HG03558 (cell line): ENCODE data around the gene BCAS3.

Experiments used
- ATAC-seq: cut with Tn5 transposase; IDR thresholded peaks from one replicate; pipeline ENCODE4 v1.9.1; 2021; ENCODE audit warnings: moderate number of reproducible peaks; ENCODE audit not compliant: unreplicated experiment; ENCODE audit errors: extremely low read depth

The BCAS3 gene

DNA sequence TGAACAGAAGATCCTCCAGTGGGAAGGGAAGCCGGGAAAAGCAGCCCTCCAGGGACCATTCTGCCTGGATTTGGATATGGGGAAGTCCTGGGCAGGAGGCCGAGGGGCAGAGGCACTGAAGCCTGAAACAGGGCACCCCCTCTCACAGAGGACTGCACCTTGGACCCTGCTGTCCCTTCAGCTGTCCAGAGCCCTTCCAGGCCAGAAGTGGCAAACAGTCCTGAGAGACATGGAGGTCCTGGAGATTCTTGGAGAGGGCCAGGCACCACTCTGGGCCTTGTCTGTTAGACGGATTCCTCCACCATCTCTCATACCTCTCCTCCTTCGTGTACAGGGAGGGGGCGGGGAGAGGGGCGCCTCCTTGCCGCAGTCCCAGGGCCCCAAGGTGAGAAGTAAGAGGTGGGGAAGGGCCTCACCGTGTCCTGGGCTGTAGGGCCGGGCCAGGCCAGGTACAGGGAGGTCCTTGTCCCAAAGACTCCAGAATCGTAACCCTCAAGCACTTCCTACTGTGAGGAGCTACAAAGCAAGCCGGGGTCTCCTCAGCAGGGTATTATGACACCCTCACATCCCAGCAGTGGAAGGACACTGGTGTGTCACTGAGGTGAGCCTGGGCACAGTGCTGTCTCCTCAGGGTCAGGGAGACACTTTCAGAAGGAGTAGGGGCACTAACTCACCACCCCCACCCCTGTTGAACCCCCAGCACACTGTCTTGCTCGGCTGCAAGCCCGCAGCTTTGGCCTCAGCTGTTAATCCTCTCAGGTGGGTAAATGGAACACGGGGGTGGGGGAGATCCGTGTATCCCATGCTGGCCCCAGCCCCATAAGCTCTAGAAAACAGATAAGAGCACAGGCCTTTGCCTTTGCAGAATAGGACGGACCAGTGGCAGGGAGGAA, 705.4 kb downstream of the BCAS3 start:
- ATAC-seq = no peak

GRCh38 chr17:61383689-61384201, 706.1 kb downstream of the BCAS3 start:
- no peak for ATAC-seq

GRCh38 chr17:61384354-61384691, 706.7 kb downstream of the BCAS3 start:
- no peak for ATAC-seq

DNA sequence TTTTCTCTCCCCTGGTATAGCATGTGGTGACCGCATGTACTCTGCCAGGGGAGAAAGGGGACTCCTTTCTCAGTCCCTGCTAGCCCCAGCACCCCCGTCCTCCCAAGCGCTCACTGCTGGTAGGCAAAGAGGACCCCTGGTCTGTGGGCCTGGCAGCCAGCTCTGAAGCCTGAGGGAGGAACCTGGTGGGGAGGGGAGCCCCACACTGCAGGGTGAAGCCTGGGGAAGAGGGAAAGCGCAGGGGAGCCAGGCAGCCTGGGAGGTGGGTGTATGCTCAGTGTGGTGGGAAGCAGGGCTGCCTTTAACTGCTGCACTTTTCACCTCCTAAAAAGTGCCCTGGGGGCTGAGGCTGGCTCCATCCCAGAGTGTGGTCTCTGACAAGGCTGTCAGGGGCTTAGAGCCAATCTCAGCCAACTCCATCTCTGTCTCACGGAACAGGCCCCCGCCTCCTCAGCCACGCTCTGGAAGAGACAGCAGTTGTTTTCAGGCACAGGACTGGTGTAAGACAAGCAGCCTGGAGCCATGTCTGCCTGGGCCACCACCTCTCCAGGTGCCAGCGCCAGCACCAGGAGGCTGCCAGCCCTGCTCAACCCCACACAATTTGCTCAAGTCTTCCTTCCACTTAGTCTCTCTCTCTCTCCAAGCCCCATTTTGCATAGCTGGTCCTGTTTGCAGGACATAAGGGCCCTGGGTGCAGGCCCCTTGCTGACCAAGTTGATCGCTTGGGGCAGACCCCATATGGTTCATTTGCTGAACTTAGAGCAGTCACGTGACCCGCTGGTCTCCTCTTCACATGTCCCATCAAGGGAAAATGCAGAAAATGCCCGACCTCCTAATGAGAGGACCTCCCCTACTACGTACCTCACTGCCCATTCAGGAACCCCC, 707.3 kb downstream of the BCAS3 start:
- ATAC-seq = no peak

DNA sequence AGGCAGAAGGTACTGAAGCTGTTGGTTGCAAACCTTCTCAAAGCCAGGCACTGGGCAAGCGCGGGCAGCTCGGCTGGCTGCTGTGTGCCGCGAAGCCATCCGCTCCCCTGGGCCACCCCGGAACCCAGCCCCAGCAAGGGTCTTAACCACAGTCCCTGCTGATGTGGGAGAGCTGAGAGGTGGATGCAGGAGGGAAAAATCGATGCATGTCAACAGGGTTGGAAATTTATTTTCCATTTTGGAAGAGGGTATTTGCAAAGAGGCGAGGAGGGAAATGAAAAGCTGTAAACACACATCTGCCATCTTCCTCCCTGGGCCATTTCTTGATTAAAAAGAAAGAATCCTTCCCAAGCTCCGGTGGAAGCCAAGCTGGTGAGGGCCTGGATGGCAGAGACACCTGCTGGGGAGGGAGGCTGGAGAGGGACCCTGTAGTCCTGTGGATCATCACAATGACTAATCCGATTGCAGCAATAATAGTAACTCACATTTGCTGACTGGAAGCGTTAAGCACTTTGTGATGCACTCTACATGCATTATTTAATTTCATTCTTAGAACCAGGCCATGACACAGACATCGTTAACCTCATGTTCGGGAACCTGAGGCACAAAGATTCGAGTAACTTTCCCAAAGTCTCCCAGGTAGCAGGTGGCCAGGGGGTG, 708.1 kb downstream of the BCAS3 start:
- no peak for ATAC-seq

DNA sequence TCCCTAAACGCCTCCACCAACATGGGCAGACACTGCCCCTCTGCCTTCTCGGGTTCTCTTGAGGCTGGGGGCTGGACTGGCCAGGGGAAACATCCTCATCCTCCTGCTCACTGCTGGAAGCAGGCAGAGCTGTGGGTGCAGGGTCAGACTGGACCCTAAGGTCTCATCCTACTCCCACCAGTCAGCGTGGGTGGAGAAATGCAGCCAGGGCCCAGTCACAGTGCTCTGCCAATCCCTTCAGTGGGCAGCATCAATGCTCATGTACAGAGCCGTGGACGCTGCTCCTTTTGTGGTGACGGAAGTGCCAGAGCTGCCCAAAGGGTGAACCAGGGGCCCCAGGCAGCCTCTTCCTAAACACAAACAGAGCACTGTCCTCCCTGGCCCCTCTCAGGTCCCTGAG, 708.6 kb downstream of the BCAS3 start:
- ATAC-seq = no peak

DNA sequence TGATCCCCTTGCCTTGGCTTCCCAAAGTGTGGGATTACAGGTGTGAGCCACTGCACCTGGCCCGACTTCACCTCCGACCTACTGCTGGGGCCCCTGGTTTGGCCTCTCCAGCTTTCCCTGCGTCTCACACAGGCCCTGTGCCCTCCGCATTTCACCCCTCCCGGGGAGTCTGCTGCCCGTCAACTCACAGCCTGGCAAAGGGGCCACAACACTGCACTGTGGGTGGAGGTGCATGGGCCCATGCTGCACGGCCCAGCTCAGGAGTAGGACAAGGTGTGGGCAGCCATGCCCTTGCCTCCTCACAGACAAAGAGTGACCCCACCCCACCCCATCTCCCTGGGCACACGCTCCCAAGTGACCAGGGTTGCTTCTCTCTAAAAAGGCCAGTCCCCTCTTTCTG, 709.4 kb downstream of the BCAS3 start:
- no peak for ATAC-seq

GRCh38 chr17:61387511-61388305, 710.1 kb downstream of the BCAS3 start:
- ATAC-seq = no peak

DNA sequence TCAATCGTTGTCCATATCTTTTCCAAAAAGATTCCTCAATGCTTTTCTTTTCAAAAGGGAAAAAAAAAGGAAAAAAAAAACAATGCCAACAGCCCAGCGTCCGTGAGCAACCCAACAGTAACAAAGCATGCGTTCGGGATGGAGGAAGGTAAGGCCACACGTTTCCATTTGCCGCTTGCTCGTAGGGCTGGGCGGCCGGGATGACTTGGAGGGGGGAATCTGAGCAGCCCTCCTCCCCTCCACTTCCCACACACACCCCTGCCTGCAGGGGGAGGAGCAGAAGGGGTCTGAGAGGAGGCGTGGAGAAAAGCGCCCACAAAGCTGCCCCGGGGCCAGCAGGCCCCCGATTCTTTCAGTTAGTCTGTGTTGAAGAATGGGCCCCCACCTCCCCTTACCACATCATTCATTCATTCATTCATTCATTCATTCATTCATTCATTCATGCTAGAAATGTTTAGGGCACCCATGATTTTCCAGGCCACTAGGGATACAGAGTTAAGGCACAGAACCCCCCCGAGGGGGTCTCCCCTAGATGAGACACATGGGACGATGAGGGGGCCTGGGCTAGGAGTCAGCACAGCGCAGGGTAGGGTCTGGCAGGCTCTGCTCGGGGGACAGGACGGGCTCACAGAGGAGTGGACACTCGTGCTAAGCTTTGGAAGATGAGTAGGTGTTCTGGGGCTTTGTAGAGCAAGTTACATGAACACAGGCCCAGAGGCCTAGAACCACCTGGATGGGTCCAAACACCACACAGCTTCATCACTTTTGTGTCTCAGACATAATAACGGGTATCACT, 711.1 kb downstream of the BCAS3 start:
- ATAC-seq = no peak

DNA sequence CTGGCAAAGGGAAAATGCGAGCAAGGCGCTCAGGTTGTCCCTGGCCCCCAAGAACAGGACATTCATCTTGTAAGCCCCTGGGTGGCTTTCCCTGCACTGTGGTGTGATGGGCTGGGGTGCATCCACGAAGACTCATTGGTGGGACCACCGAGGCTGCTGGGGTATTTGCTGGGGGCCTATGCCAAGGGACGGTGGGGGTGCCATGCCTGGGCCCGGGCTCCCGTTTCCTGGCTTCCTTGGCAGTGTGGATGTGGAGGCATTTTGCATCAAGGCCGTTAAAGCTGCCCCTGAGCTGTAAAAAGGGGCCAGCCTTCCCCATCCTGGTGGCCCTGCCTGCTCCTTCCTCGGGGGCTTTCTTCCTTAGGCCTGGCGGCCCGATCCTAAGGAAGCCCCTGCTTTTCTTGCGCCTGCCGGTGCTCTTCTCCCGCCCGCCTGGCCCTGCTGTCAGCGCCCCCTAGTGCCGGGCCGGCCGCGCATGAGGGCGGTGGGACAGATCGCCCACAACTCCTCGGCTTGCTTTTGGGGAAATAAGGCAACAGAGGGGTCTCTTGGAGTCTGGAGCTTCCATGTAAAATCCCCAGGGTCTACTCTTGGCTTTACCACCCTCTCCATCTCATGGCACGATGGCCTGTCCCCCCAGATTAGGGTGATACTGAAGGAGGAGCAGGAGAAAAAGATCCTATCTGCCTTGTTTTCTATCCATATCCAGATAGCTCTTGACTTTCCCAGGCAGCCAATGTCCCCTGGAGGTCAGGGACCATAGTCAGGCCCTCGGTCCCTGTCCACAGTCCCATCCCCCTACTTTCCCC, 712.2 kb downstream of the BCAS3 start:
- no peak for ATAC-seq

GRCh38 chr17:61390479-61390791, 712.8 kb downstream of the BCAS3 start:
- ATAC-seq = no peak

DNA sequence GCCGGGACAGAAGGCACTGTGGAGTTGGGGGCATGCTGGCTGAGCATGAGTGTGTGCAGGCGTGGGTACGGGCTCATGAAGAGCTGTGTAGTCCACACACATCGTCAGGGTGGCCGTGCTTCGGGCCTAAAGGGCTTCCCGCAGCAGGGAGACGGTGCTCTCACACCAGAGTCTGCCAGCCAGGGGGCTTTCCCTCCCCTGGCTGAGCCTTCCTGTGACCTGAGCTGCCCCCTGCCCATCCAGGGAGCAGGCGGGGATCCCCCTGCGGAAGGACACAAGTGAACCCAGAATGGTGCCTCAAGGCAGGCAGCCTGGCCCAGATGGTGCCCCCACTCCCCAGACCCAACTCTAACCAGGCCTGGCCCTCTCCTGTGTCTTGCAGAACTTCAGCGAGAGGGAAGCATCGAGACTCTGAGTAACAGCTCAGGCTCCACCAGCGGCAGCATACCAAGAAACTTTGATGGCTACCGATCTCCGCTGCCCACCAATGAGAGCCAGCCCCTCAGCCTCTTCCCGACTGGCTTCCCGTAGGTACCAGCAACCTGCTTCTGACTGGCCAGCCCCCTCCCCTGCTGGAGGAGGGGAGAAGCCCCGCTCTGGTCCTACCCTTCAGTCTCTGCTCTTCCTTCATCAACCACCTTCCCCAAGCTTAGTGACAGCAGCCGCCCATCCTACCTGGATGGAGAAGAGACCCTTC, 714.1 kb downstream of the BCAS3 start:
- no peak for ATAC-seq

DNA sequence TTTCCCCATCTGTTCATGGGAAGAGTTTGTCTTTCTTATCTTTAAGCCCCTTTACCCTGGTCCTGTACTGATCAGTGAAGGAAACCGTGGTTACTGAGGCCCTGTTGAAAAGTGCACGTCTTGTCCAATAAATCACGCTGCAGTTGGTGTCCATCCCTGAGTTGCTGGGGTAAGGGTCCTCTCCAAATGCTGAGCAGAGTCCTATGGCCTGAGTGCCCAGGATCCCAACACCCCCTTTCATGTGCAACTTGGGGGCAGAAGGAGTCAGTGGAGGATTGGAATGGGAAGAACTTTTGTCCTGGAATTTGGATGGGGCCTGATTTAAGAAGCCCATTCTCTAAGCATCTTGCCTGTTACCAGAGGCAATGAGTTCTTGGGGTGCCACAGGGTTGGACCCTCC, 715.0 kb downstream of the BCAS3 start:
- ATAC-seq = no peak

DNA sequence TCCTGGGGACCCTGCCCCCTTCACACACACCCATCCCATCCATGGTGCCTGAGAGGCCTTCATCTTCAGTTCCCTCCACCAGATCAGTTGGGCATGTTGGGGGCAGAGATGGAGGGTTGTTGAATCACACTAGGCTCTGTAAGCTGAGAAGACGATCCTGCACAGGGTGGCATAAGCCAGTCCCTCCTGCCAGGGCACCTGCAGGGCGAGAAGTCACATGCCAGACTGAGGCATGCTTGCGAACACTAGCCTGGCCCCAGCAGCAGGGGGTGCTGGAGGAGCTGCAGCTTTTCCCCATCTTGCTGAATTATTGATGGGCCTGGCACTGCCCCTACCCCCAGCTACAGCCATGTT, 715.9 kb downstream of the BCAS3 start:
- ATAC-seq = no peak

DNA sequence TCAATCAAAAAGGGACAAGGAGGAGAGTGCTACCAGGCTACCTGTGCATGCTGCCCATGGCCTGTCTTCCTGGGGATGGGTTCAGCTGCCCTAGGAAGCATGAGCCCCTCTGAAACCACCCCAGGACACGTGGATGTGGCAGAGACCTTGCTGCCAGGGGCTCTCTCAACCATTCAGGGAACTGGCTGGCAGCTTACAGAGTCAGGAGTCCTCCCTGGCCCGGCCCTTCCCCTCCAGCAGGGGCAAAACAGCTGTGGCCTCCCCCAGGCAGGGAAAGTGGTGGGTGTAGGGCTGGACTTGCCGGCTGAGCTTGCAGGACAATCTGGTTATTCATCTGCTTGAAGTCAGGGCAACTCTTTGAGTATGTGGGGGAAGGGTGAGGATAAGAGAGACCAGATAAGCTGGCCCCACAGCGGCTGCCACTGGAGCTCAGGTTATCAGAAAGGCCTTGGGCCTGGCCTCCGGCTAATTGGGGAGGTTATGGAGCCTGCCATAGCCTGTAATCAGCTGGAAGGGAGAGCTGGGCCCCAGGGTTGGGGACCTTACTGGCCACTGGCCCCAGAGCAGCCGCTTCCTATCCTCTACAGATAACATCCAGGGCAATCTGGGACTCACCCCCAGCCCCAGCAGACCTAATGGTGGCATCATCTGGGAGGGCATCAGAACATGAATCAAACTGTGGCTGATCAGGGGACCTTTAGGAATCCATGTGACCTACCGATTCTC, 716.4 kb downstream of the BCAS3 start:
- ATAC-seq = no peak

DNA sequence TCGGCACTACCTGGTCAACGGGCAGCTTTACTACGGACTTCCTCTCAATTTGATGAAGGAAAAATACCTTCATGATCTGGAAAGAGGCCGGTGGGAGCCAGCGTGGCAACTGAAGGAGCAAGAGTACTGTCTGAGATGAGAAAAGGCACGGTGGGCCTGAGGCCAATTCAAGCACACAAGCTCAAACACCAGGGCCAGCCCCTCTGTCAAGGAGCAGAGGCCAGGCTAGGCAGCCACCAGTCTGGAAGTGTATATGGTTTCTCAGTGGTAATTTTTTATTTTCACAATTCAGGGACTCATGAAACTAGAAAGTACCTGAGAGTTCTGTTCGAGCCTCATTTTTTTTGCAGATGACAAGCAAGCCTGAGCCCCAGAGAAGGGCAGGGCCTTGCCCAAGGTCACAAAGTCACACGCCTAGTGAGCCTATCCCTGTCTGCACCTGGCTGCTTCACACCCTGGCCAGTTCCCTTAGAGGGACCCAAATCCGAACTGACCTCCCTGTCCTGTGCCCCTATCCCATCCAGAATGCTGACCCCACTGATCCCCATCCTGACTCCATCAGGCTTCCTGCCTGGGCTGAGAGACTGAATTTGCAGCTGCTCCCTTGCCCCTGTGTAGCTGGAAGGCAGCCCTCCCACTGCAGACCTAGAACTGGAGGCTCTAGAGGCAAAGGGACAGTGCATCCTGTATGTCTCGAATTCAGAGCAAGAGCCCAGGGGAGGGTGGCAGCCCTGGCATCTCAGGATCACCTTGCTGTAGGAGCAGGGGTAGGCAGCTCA, 717.2 kb downstream of the BCAS3 start:
- no peak for ATAC-seq
